ENCODE measurements around the gene COG5. TPM values are rescaled to one million over a fixed set of nuclear protein-coding genes. Genes with fewer than 3 reads are reported as not detected.
A peak's percentile ranks its signal among the peaks of the same experiment; 100 is the strongest.

Gene COG5
- polyA plus RNA-seq, 3 donors: 12.7 to 29.0 (median 28.1) TPM

DNA sequence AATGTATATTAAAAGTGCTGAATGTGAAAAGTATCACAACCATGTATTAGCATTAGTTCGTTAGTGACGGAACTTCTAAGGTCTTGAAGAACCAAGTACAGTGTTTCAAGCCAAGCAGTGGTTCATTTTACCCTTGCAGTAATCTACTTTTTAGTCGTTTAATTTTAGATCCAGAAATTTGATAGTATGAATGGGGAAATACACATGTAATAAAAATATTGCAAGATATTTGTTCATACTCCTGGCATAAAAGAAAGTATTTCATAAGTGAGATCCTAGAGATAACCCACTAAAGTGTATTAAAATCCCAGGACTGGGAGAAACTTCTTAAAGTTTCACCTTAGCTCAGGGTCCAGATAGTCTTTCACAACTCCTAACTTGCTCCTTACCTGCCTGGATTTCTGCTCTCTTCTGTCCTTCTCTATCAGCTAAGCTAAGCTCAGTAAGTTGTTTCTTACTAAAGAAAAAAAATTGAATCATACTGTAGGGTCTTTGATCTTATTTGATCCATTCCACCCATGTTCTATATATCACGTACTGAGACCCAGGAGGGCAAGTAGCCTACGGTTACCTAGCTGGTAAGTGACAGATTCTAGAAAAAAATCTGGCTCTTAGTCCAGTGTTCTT, 17.8 kb upstream of the COG5 start:
- no peak for DNase-seq
- Mint-ChIP-seq H3K4me1 (peaks cover 19% of the 10 kb centered on the region), H3K4me3 (no peak overlapping the region), H3K27ac (peak overlapping the region in 1 of 7 donors; percentile 33), H3K27me3 (ENCODE audit: low read depth in 3 of 3) (peaks cover 0 to 2% (median 0%) of the 10 kb centered on the region in 3 donors), H3K36me3 (peaks cover 18 to 24% of the 10 kb centered on the region in 2 donors), H3K9me3 (peaks cover 0 to 2% (median 0%) of the 10 kb centered on the region in 7 donors)
- no CpG with 5 or more reads among the region's 5 CpGs for WGBS (ENCODE audit: insufficient coverage)
- Histone ChIP-seq H3K36me3 (replicated peaks in 1 of 2; ENCODE audit: control insufficient read depth in 1 of 2, insufficient read depth in 2 of 2, low read length in 2 of 2) (peaks cover 9 to 25% of the 10 kb centered on the region in 2 donors), H3K4me2 (replicated peaks; ENCODE audit: extremely low read depth, low read length, poor library complexity, severe bottlenecking) (no peak overlapping the region), H3K79me2 (ENCODE audit: insufficient read depth, low read length) (peaks cover 5% of the 10 kb centered on the region), H3K9ac (ENCODE audit: insufficient read depth, low read length, poor library complexity, severe bottlenecking) (no peak overlapping the region), H3K9me3 (replicated peaks in 1 of 2; ENCODE audit: control insufficient read depth in 1 of 2, insufficient read depth in 1 of 2, low read length in 2 of 2) (no peaks in the 10 kb centered on the region), H3K4me1 (ENCODE audit: control insufficient read depth in 1 of 2, insufficient read depth in 2 of 2, low read length in 2 of 2) (peaks cover 9 to 15% of the 10 kb centered on the region in 2 donors), H3K27ac (ENCODE audit: low read depth in 1 of 2, low read length in 2 of 2) (no peak overlapping the region), H2AFZ (ENCODE audit: insufficient read depth, low read depth, low read length, poor library complexity, severe bottlenecking) (no peak overlapping the region), H3K27me3 (ENCODE audit: control insufficient read depth in 2 of 2, insufficient read depth in 2 of 2, low read length in 2 of 2) (no peaks in the 10 kb centered on the region), H4K20me1 (ENCODE audit: insufficient read depth, low read length) (no peaks in the 10 kb centered on the region), H3K4me3 (replicated peaks in 1 of 3; ENCODE audit: low read depth in 2 of 3, low read length in 3 of 3) (no peak overlapping the region)
- intact Hi-C loops (cut with micrococcal nuclease): no loop called here
- TF ChIP-seq, protein P1, sequence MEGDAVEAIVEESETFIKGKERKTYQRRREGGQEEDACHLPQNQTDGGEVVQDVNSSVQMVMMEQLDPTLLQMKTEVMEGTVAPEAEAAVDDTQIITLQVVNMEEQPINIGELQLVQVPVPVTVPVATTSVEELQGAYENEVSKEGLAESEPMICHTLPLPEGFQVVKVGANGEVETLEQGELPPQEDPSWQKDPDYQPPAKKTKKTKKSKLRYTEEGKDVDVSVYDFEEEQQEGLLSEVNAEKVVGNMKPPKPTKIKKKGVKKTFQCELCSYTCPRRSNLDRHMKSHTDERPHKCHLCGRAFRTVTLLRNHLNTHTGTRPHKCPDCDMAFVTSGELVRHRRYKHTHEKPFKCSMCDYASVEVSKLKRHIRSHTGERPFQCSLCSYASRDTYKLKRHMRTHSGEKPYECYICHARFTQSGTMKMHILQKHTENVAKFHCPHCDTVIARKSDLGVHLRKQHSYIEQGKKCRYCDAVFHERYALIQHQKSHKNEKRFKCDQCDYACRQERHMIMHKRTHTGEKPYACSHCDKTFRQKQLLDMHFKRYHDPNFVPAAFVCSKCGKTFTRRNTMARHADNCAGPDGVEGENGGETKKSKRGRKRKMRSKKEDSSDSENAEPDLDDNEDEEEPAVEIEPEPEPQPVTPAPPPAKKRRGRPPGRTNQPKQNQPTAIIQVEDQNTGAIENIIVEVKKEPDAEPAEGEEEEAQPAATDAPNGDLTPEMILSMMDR (IDR thresholded peaks at IDR 0.05): no peak

DNA sequence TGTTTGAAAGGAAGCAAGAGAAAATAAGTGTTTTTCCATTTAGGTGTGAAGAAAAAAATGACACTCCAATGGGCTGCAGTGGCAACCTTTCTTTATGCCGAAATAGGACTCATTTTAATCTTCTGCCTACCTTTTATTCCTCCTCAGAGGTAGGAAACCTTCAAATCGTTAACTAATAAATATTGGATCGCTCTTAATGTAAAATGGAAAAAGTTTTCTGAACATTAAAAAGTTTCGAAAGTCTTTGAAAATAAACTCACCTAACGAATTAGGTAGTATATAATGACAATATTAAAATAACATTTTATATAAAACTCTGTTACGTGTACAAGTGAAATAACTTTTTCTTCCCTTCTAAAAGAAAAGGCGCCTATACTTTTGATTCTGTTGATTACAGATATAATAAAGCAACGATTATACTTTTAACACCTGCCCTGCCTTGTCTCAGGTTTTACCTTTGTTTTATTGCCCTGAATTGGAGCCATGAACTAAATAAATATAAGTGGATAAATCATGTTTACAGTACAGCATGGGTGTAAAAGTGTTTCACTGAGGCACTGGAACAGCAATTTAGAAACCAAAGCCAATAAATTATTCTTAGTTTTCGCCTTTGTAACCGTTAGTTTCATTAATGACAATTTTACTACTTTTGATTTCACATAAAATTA, 17.1 kb upstream of the COG5 start:
- H3K36me3 ChIP-seq (replicated peaks in 1 of 2; ENCODE audit: control insufficient read depth in 1 of 2, insufficient read depth in 2 of 2, low read length in 2 of 2): peaks cover 5 to 26% of the 10 kb centered on the region in 2 donors
- peak overlapping the region; percentile 78 for H3K4me2 ChIP-seq (replicated peaks; ENCODE audit: extremely low read depth, low read length, poor library complexity, severe bottlenecking)
- H2AFZ ChIP-seq (ENCODE audit: insufficient read depth, low read depth, low read length, poor library complexity, severe bottlenecking): peak overlapping the region; percentile 99
- TF ChIP-seq, protein P1 (IDR thresholded peaks at IDR 0.05): no peak
- no peaks in the 10 kb centered on the region for H3K9me3 ChIP-seq (replicated peaks in 1 of 2; ENCODE audit: control insufficient read depth in 1 of 2, insufficient read depth in 1 of 2, low read length in 2 of 2)
- Mint-ChIP-seq H3K27me3 (ENCODE audit: low read depth in 3 of 3) (peaks cover 0 to 2% (median 0%) of the 10 kb centered on the region in 3 donors), H3K9me3 (peaks cover 0 to 2% (median 0%) of the 10 kb centered on the region in 7 donors), H3K4me1 (peaks cover 19% of the 10 kb centered on the region), H3K36me3 (peaks cover 15 to 25% of the 10 kb centered on the region in 2 donors), H3K4me3 (peak overlapping the region; percentile 84 to 91), H3K27ac (peak overlapping the region in 6 of 7 donors; percentile 67 to 91 (median 84))
- intact Hi-C loops (cut with micrococcal nuclease): no loop called here
- H3K4me1 ChIP-seq (ENCODE audit: control insufficient read depth in 1 of 2, insufficient read depth in 2 of 2, low read length in 2 of 2): peaks cover 9 to 15% of the 10 kb centered on the region in 2 donors
- peaks cover 5% of the 10 kb centered on the region for H3K79me2 ChIP-seq (ENCODE audit: insufficient read depth, low read length)
- peak overlapping the region; percentile 76 to 80 for H3K27ac ChIP-seq (ENCODE audit: low read depth in 1 of 2, low read length in 2 of 2)
- DNase-seq: no peak
- no CpG with 5 or more reads among the region's 10 CpGs for WGBS (ENCODE audit: insufficient coverage)
- H3K27me3 ChIP-seq (ENCODE audit: control insufficient read depth in 2 of 2, insufficient read depth in 2 of 2, low read length in 2 of 2): no peaks in the 10 kb centered on the region
- peak overlapping the region; percentile 83 to 86 (median 83) for H3K4me3 ChIP-seq (replicated peaks in 1 of 3; ENCODE audit: low read depth in 2 of 3, low read length in 3 of 3)
- peak overlapping the region; percentile 78 for H3K9ac ChIP-seq (ENCODE audit: insufficient read depth, low read length, poor library complexity, severe bottlenecking)
- no peaks in the 10 kb centered on the region for H4K20me1 ChIP-seq (ENCODE audit: insufficient read depth, low read length)
